ENCODE results near the gene ZNF335.
"Not testable (repeated sequence)": the region's sequence is repeated elsewhere in the genome, so short reads cannot be mapped to it uniquely, and the experiment has no call there.

Gene ZNF335

DNA sequence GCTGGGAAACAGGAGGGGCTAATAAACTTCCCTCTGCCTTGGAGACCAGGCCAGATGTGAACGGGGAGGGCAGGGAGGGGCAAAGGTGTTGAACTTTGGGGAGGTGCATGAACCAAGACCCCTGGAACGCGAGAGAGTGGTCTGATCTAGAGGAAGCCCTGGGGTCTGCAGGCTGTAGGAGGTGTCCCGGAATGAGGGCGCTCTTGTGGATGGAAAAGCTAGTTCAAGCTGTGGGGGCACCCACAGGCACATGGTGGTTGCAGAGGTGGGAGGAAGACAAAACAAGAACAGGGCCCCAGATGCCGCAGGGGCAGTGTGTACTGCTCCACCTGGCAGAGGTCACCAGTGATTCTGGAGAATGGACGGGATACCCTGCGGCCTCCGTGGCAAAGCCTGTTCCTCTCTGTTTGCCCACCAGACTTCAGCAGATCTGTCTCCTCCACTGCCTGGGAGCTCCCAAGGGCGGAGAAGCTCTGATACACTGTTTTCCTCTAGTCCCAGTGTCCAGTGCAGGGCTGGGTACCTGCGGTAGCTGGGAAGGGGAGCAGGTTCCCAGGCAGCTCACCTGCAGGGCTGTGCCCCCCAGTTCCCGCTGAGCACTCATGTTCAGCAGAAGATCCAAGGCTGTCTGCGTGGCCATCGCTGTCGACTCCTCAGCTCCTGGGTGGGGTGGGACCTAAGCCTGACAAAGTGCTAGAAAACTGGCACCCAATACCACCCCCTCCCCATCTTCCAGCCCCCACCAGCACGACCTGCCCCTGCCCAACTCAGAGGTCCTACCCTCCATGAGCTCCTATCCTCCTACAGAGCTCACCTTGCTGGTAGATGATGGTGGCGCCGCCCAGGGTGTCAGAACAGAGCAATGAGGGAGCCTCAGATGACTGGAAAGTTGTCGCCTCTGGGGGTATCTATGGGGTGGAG, 14.7 kb downstream of the ZNF335 start:
- no peaks in the 10 kb centered on the region for H3K9me3 ChIP-seq (ENCODE audit: insufficient read depth, low read length, severe bottlenecking)
- H3K36me3 ChIP-seq (ENCODE audit: insufficient read depth, low read length): peaks cover 74% of the 10 kb centered on the region
- H4K20me1 ChIP-seq (ENCODE audit: insufficient read depth, low read length): 0 out of 2 replicates have a peak, but pooled peaks cover 2% of the 10 kb centered on the region
- H3K79me2 ChIP-seq (ENCODE audit: insufficient read depth, low read length): no peaks in the 10 kb centered on the region
- TF ChIP-seq, protein P1, sequence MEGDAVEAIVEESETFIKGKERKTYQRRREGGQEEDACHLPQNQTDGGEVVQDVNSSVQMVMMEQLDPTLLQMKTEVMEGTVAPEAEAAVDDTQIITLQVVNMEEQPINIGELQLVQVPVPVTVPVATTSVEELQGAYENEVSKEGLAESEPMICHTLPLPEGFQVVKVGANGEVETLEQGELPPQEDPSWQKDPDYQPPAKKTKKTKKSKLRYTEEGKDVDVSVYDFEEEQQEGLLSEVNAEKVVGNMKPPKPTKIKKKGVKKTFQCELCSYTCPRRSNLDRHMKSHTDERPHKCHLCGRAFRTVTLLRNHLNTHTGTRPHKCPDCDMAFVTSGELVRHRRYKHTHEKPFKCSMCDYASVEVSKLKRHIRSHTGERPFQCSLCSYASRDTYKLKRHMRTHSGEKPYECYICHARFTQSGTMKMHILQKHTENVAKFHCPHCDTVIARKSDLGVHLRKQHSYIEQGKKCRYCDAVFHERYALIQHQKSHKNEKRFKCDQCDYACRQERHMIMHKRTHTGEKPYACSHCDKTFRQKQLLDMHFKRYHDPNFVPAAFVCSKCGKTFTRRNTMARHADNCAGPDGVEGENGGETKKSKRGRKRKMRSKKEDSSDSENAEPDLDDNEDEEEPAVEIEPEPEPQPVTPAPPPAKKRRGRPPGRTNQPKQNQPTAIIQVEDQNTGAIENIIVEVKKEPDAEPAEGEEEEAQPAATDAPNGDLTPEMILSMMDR (IDR thresholded peaks at IDR 0.05; ENCODE audit: borderline replicate concordance, extremely low read depth, low read length, poor library complexity, severe bottlenecking): no peak
- no peak for TF ChIP-seq EZH2 (IDR thresholded peaks at IDR 0.05; ENCODE audit: borderline replicate concordance, low read depth, low read length, severe bottlenecking)
- no peak for DNase-seq
- no peak overlapping the region for H3K4me3 ChIP-seq (ENCODE audit: low read depth in 1 of 2, low read length in 2 of 2)
- ATAC-seq (ENCODE audit: insufficient read depth, low read depth): no peak
- H3K4me2 ChIP-seq (ENCODE audit: insufficient read depth, low read length): no peak overlapping the region
- no peaks in the 10 kb centered on the region for H3K4me1 ChIP-seq (ENCODE audit: insufficient read depth, low read length)
- H3K27ac ChIP-seq (ENCODE audit: low read length): no peak overlapping the region
- no peaks in the 10 kb centered on the region for H3K27me3 ChIP-seq (ENCODE audit: insufficient read depth, low read length, poor library complexity)
- H2AFZ ChIP-seq (ENCODE audit: low read depth, low read length): no peak overlapping the region
- H3K9ac ChIP-seq (ENCODE audit: low read depth, low read length): no peak overlapping the region

GRCh38 chr20:45956326-45956725, 15.7 kb downstream of the ZNF335 start:
- H3K36me3 ChIP-seq (ENCODE audit: insufficient read depth, low read length): peaks cover 74% of the 10 kb centered on the region
- H3K9ac ChIP-seq (ENCODE audit: low read depth, low read length): not testable (repeated sequence)

DNA sequence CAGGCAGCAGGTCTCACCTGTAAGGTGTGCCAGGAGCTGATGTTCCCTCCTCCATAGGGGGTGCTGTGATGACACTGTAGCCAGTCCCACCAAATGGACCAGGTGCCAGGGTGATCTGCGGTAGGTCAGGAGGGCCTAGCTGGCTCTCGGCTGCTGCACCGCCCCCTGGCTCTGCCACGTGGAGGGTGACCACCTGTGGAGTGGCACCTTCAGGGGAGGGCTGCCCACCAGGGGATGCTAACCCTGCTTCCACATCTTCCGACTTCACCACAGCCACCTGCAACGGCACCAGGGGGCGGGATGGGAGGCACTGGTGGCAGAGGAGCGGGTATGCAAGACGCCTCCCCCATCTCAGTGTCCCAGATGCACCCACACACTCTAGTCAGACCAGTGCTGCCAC, 18.3 kb downstream of the ZNF335 start:
- Histone ChIP-seq H3K36me3 (ENCODE audit: insufficient read depth, low read length) (peaks cover 73% of the 10 kb centered on the region), H3K27ac (ENCODE audit: low read length) (no peak overlapping the region), H3K9ac (ENCODE audit: low read depth, low read length) (no peak overlapping the region), H3K4me2 (ENCODE audit: insufficient read depth, low read length) (no peak overlapping the region), H3K79me2 (ENCODE audit: insufficient read depth, low read length) (no peaks in the 10 kb centered on the region), H2AFZ (ENCODE audit: low read depth, low read length) (no peak overlapping the region), H4K20me1 (ENCODE audit: insufficient read depth, low read length) (peaks cover 10% of the 10 kb centered on the region; the same call in 1 of the 2 replicates), H3K9me3 (ENCODE audit: insufficient read depth, low read length, severe bottlenecking) (no peaks in the 10 kb centered on the region), H3K27me3 (ENCODE audit: insufficient read depth, low read length, poor library complexity) (no peaks in the 10 kb centered on the region), H3K4me1 (ENCODE audit: insufficient read depth, low read length) (no peaks in the 10 kb centered on the region), H3K4me3 (ENCODE audit: low read depth in 1 of 2, low read length in 2 of 2) (no peak overlapping the region)
- ATAC-seq (ENCODE audit: insufficient read depth, low read depth) (no peak), DNase-seq (no peak)
- TF ChIP-seq, protein P1 (IDR thresholded peaks at IDR 0.05; ENCODE audit: borderline replicate concordance, extremely low read depth, low read length, poor library complexity, severe bottlenecking): no peak
- TF ChIP-seq EZH2 (IDR thresholded peaks at IDR 0.05; ENCODE audit: borderline replicate concordance, low read depth, low read length, severe bottlenecking): no peak

More at GRCh38 chr20:45956326-45956725, 15.7 kb downstream of the ZNF335 start:
- not testable (repeated sequence) for H3K79me2 ChIP-seq (ENCODE audit: insufficient read depth, low read length); H3K9me3 ChIP-seq (ENCODE audit: insufficient read depth, low read length, severe bottlenecking); H3K27me3 ChIP-seq (ENCODE audit: insufficient read depth, low read length, poor library complexity); H2AFZ ChIP-seq (ENCODE audit: low read depth, low read length); ATAC-seq (ENCODE audit: insufficient read depth, low read depth); H3K4me3 ChIP-seq (ENCODE audit: low read depth in 1 of 2, low read length in 2 of 2); H3K4me2 ChIP-seq (ENCODE audit: insufficient read depth, low read length); H3K4me1 ChIP-seq (ENCODE audit: insufficient read depth, low read length); H3K27ac ChIP-seq (ENCODE audit: low read length); DNase-seq; H4K20me1 ChIP-seq (ENCODE audit: insufficient read depth, low read length)

DNA sequence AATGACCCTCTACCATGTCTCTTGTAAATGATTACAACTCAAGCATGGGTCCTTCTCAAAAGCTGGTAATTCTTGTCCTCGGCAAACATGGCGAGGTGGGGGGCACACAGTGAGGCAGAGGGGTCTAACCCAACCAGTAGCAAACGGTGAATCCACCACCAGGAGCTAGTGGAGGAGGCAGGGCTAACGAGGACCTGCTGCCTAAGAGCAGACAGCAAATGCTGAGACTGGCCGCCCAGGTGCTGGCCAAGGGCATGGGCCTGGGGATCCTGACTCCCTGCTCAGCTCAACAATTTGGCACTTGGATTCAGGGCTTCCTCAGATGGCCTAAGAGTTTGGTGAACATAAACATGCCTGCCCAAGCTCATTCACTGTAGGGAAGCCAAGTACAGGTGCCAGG, 19.1 kb downstream of the ZNF335 start:
- no peak for TF ChIP-seq EZH2 (IDR thresholded peaks at IDR 0.05; ENCODE audit: borderline replicate concordance, low read depth, low read length, severe bottlenecking)
- TF ChIP-seq, protein P1 (IDR thresholded peaks at IDR 0.05; ENCODE audit: borderline replicate concordance, extremely low read depth, low read length, poor library complexity, severe bottlenecking): no peak

More for the DNA sequence above, 19.1 kb downstream of the ZNF335 start:
- Histone ChIP-seq H3K79me2 (ENCODE audit: insufficient read depth, low read length) (no peaks in the 10 kb centered on the region), H3K4me3 (ENCODE audit: low read depth in 1 of 2, low read length in 2 of 2) (no peak overlapping the region), H3K9ac (ENCODE audit: low read depth, low read length) (no peak overlapping the region), H3K27ac (ENCODE audit: low read length) (no peak overlapping the region), H3K4me1 (ENCODE audit: insufficient read depth, low read length) (no peaks in the 10 kb centered on the region), H2AFZ (ENCODE audit: low read depth, low read length) (no peak overlapping the region), H3K9me3 (ENCODE audit: insufficient read depth, low read length, severe bottlenecking) (no peaks in the 10 kb centered on the region), H3K36me3 (ENCODE audit: insufficient read depth, low read length) (peaks cover 73% of the 10 kb centered on the region), H4K20me1 (ENCODE audit: insufficient read depth, low read length) (peaks cover 10% of the 10 kb centered on the region; the same call in 1 of the 2 replicates), H3K27me3 (ENCODE audit: insufficient read depth, low read length, poor library complexity) (no peaks in the 10 kb centered on the region), H3K4me2 (ENCODE audit: insufficient read depth, low read length) (no peak overlapping the region)
- ATAC-seq (ENCODE audit: insufficient read depth, low read depth) (no peak), DNase-seq (no peak)

All from DND-41 (cell line).